MM.1S (cell line): ENCODE data around the gene NSUN5.

Source experiments
- DNase-seq: peaks from one replicate; pipeline ENCODE4 v3.0.0-alpha.2; 2015
- H2AFZ ChIP-seq: fragments of 300-600 bp; sonication (generic); 2 replicates; pipeline ENCODE4 v1.6.0; 2016; ENCODE audit warnings: antibody characterized with exemption, low read length
- H3F3A ChIP-seq: fragments of 300-600 bp; sonication (generic); 2 replicates; pipeline ENCODE4 v1.6.1; 2016; ENCODE audit warnings: mild to moderate bottlenecking, antibody characterized with exemption, low read length, moderate library complexity, mixed read lengths; ENCODE audit not compliant: insufficient read depth
- H3K27ac ChIP-seq: fragments of 300-600 bp; sonication (generic); 2 replicates; pipeline ENCODE4 v1.5.1; 2016; ENCODE audit warnings: mild to moderate bottlenecking, low read length
- H3K27me3 ChIP-seq: fragments of 300-600 bp; sonication (generic); replicated peaks from 2 replicates; pipeline ENCODE4 v1.6.0; 2016; ENCODE audit warnings: low read length; ENCODE audit not compliant: insufficient read depth
- H3K36me3 ChIP-seq: fragments of 300-600 bp; sonication (generic); replicated peaks from 2 replicates; pipeline ENCODE4 v1.6.1; 2016; ENCODE audit warnings: mild to moderate bottlenecking, low read length, mixed read lengths; ENCODE audit not compliant: insufficient read depth
- H3K4me1 ChIP-seq: fragments of 300-600 bp; sonication (generic); 2 replicates; pipeline ENCODE4 v1.6.1; 2016; ENCODE audit warnings: low read length, mixed read lengths
- H3K4me2 ChIP-seq: fragments of 300-600 bp; sonication (generic); 2 replicates; pipeline ENCODE4 v1.6.0; 2016; ENCODE audit warnings: low read depth, low read length
- H3K4me3 ChIP-seq: fragments of 300-600 bp; sonication (generic); 2 replicates; pipeline ENCODE4 v1.5.1; 2016; ENCODE audit warnings: low read length, mixed read lengths
- H3K79me2 ChIP-seq: fragments of 300-600 bp; sonication (generic); 2 replicates; pipeline ENCODE4 v1.6.1; 2016; ENCODE audit warnings: mixed run types, low read length, mixed read lengths
- H3K9ac ChIP-seq: fragments of 300-600 bp; sonication (generic); 2 replicates; pipeline ENCODE4 v1.6.1; 2016; ENCODE audit warnings: low read length, mixed read lengths
- H3K9me2 ChIP-seq: fragments of 300-600 bp; sonication (generic); replicated peaks from 2 replicates; pipeline ENCODE4 v1.6.1; 2016; ENCODE audit warnings: mild to moderate bottlenecking, low read length, mixed read lengths; ENCODE audit not compliant: insufficient read depth
- H3K9me3 ChIP-seq: fragments of 300-600 bp; sonication (generic); replicated peaks from 2 replicates; pipeline ENCODE4 v1.6.1; 2016; ENCODE audit warnings: mild to moderate bottlenecking, low read length, mixed read lengths; ENCODE audit not compliant: insufficient read depth
- H4K20me1 ChIP-seq: fragments of 300-600 bp; sonication (generic); 2 replicates; pipeline ENCODE4 v1.6.1; 2016; ENCODE audit warnings: mild to moderate bottlenecking, low read length, moderate library complexity, mixed read lengths; ENCODE audit not compliant: insufficient read depth
- CTCF ChIP-seq: fragments of 300-600 bp; sonication (generic); IDR thresholded peaks from 2 replicates; pipeline ENCODE4 v1.5.1; 2016; ENCODE audit warnings: antibody characterized with exemption, low read length, mixed read lengths
- EZH2 ChIP-seq: fragments of 300-600 bp; sonication (generic); optimal IDR thresholded peaks from 2 replicates; pipeline ENCODE3; 2017; ENCODE audit warnings: low read depth, mild to moderate bottlenecking, antibody characterized with exemption, low read length, mixed read lengths
- EZH2phosphoT487 ChIP-seq: fragments of 300-600 bp; sonication (generic); IDR thresholded peaks from 2 replicates; pipeline ENCODE4 v1.6.1; 2018; ENCODE audit warnings: antibody characterized with exemption, low read length

Gene NSUN5

GRCh38 chr7:73316521-73316920 lies 7.9 kb upstream of the NSUN5 start:
- DNase-seq, result no peak
- H3K27me3 ChIP-seq, result no peaks in the 10 kb centered on the region
- no peak overlapping the region for H2AFZ ChIP-seq
- TF ChIP-seq EZH2phosphoT487, result no peak
- no peak for TF ChIP-seq CTCF
- TF ChIP-seq EZH2, result no peak
- no peaks in the 10 kb centered on the region for H3K4me1 ChIP-seq
- no peaks in the 10 kb centered on the region for H4K20me1 ChIP-seq
- no peaks in the 10 kb centered on the region for H3K9me2 ChIP-seq
- H3K4me2 ChIP-seq, result no peak overlapping the region
- H3K9me3 ChIP-seq, result no peaks in the 10 kb centered on the region
- H3K36me3 ChIP-seq, result no peaks in the 10 kb centered on the region
- no peaks in the 10 kb centered on the region for H3K79me2 ChIP-seq
- no peak overlapping the region for H3K4me3 ChIP-seq
- no peaks in the 10 kb centered on the region for H3F3A ChIP-seq
- H3K27ac ChIP-seq, result no peak overlapping the region
- no peak overlapping the region for H3K9ac ChIP-seq

GRCh38 chr7:73314271-73314670 lies 5.6 kb upstream of the NSUN5 start:
- H3K27ac ChIP-seq, result no peak overlapping the region
- H3K4me2 ChIP-seq, result no peak overlapping the region
- no peaks in the 10 kb centered on the region for H3K36me3 ChIP-seq
- no peaks in the 10 kb centered on the region for H3K9me2 ChIP-seq
- no peaks in the 10 kb centered on the region for H3K79me2 ChIP-seq
- no peak overlapping the region for H3K4me3 ChIP-seq
- TF ChIP-seq EZH2 (no peak), EZH2phosphoT487 (no peak), CTCF (no peak)
- H3K27me3 ChIP-seq, result no peaks in the 10 kb centered on the region
- no peaks in the 10 kb centered on the region for H3K4me1 ChIP-seq
- no peak overlapping the region for H2AFZ ChIP-seq
- no peaks in the 10 kb centered on the region for H4K20me1 ChIP-seq
- H3F3A ChIP-seq, result no peaks in the 10 kb centered on the region
- H3K9me3 ChIP-seq, result no peaks in the 10 kb centered on the region
- DNase-seq, result no peak
- no peak overlapping the region for H3K9ac ChIP-seq

GRCh38 chr7:73313521-73313906 lies 4.9 kb upstream of the NSUN5 start:
- Histone ChIP-seq H3K27ac (no peak overlapping the region), H3K79me2 (peaks cover 3% of the 10 kb centered on the region; the same call in 1 of the 2 replicates), H3K36me3 (no peaks in the 10 kb centered on the region), H3K9ac (no peak overlapping the region), H3K9me2 (no peaks in the 10 kb centered on the region), H3K4me2 (no peak overlapping the region), H3K4me1 (no peaks in the 10 kb centered on the region), H3K9me3 (no peaks in the 10 kb centered on the region), H3F3A (no peaks in the 10 kb centered on the region), H2AFZ (no peak overlapping the region), H3K4me3 (no peak overlapping the region), H4K20me1 (no peaks in the 10 kb centered on the region), H3K27me3 (no peaks in the 10 kb centered on the region)
- DNase-seq, result no peak
- TF ChIP-seq EZH2, result no peak
- no peak for TF ChIP-seq CTCF
- TF ChIP-seq EZH2phosphoT487, result no peak
